Liver (tissue), 9 donors: Measurements from ENCODE around the gene NOS1AP. TPM values are rescaled to one million over a fixed set of nuclear protein-coding genes. Genes with fewer than 3 reads are reported as not detected.

Source experiments
- DNase-seq: peaks from one replicate; pipeline ENCODE4 v3.0.0-alpha.2; 2017; ENCODE audit warnings: low spot score
- H3K27ac ChIP-seq, 2 donors: one replicate each; pipeline ENCODE4 v1.7.0; 2013; ENCODE audit warnings: inconsistent platforms in 2 of 2, low read length in 2 of 2, control low read depth in 1 of 2, low read depth in 1 of 2, mild to moderate bottlenecking in 1 of 2
- H3K27me3 ChIP-seq, 4 donors: one replicate each; pipeline versions ENCODE4 v1.6.1 to v1.7.0; 2013; ENCODE audit warnings: low read length in 3 of 4, inconsistent platforms in 1 of 4, mild to moderate bottlenecking in 1 of 4, moderate library complexity in 1 of 4; ENCODE audit not compliant: control insufficient read depth in 4 of 4, insufficient read depth in 4 of 4
- H3K36me3 ChIP-seq, 4 donors: one replicate each; pipeline versions ENCODE4 v1.6.1 to v1.7.0; 2013; ENCODE audit warnings: low read length in 3 of 4, mild to moderate bottlenecking in 3 of 4, low read depth in 1 of 4, moderate library complexity in 1 of 4; ENCODE audit not compliant: control insufficient read depth in 4 of 4, insufficient read depth in 3 of 4
- H3K4me1 ChIP-seq, 4 donors: one replicate each; pipeline versions ENCODE4 v1.6.1 to v1.7.0; 2013; ENCODE audit warnings: low read length in 3 of 4, mild to moderate bottlenecking in 3 of 4, moderate library complexity in 1 of 4; ENCODE audit not compliant: control insufficient read depth in 4 of 4, insufficient read depth in 4 of 4
- H3K4me3 ChIP-seq, 3 donors: one replicate each; pipeline versions ENCODE4 v1.6.1 to v1.7.0; 2013; ENCODE audit warnings: low read length in 3 of 3, control low read depth in 1 of 3, low read depth in 1 of 3, mild to moderate bottlenecking in 1 of 3
- H3K9ac ChIP-seq, 2 donors: one replicate each; pipeline ENCODE4 v1.7.0; 2013; ENCODE audit warnings: low read length in 2 of 2, mild to moderate bottlenecking in 2 of 2, moderate library complexity in 2 of 2, control low read depth in 1 of 2, low read depth in 1 of 2
- H3K9me3 ChIP-seq, 4 donors: one replicate each; pipeline versions ENCODE4 v1.6.1 to v1.7.0; 2013; ENCODE audit warnings: low read length in 3 of 4; ENCODE audit not compliant: control insufficient read depth in 4 of 4
- ATF3 ChIP-seq: IDR thresholded peaks from 2 replicates; pipeline ENCODE4 v1.6.1; 2016; ENCODE audit warnings: antibody characterized with exemption
- CTCF ChIP-seq: fragments of 150-350 bp; IDR thresholded peaks from 2 replicates; pipeline ENCODE4 v1.5.1; 2017; ENCODE audit warnings: improper control_type of control experiment, low read depth, low read length; ENCODE audit not compliant: missing input control
- FOXA2 ChIP-seq: IDR thresholded peaks from 2 replicates; pipeline ENCODE4 v1.6.1; 2016; ENCODE audit warnings: antibody characterized with exemption
- GABPA ChIP-seq, 2 donors: IDR thresholded peaks in 1 of 2; conservative IDR thresholded peaks in 1 of 2; 2 replicates each; pipeline ENCODE4 v1.6.1; 2016; ENCODE audit warnings: antibody characterized with exemption in 2 of 2, mild to moderate bottlenecking in 1 of 2, moderate library complexity in 1 of 2
- HNF4A ChIP-seq, 2 donors: conservative IDR thresholded peaks; 2 replicates each; pipeline ENCODE4 v1.6.1; 2016; ENCODE audit warnings: antibody characterized with exemption in 2 of 2, mild to moderate bottlenecking in 2 of 2
- HNF4G ChIP-seq: IDR thresholded peaks from 2 replicates; pipeline ENCODE4 v1.6.1; 2016; ENCODE audit warnings: antibody characterized with exemption
- JUND ChIP-seq, 2 donors: IDR thresholded peaks; 2 replicates each; pipeline ENCODE4 v1.6.1; 2016; ENCODE audit warnings: antibody characterized with exemption in 2 of 2
- MAX ChIP-seq: IDR thresholded peaks from 2 replicates; pipeline ENCODE4 v1.6.1; 2016; ENCODE audit warnings: antibody characterized with exemption
- RAD21 ChIP-seq, 2 donors: IDR thresholded peaks; 2 replicates each; pipeline ENCODE4 v1.6.1; 2016; ENCODE audit warnings: antibody characterized with exemption in 2 of 2, mild to moderate bottlenecking in 2 of 2
- REST ChIP-seq: IDR thresholded peaks from 2 replicates; pipeline ENCODE4 v1.6.1; 2016; ENCODE audit warnings: antibody characterized with exemption, mild to moderate bottlenecking
- RXRA ChIP-seq, 2 donors: IDR thresholded peaks; 2 replicates each; pipeline ENCODE4 v1.6.1; 2017 to 2018; ENCODE audit warnings: antibody characterized with exemption in 2 of 2, mild to moderate bottlenecking in 1 of 2
- SP1 ChIP-seq: IDR thresholded peaks from 2 replicates; pipeline ENCODE4 v1.6.1; 2018; ENCODE audit warnings: antibody characterized with exemption, mild to moderate bottlenecking
- TAF1 ChIP-seq: conservative IDR thresholded peaks from 2 replicates; pipeline ENCODE4 v1.6.1; 2016; ENCODE audit warnings: antibody characterized with exemption, mild to moderate bottlenecking
- YY1 ChIP-seq: IDR thresholded peaks from 2 replicates; pipeline ENCODE4 v1.6.1; 2016; ENCODE audit warnings: antibody characterized with exemption, mild to moderate bottlenecking
- WGBS: extraction: QIAGEN DNeasy Blood & Tissue Kit; methylation state at CpG from one replicate; pipeline ENCODE4 v1.1.7; 2013; 5-methylcytosine and 5-hydroxymethylcytosine counted together
- polyA plus RNA-seq, 2 donors: library from polyadenylated mRNA; stranded (reverse) in 1 of 2; unstranded in 1 of 2; fragments of 200-250 nt in 1 of 2; fragments of >200 nt in 1 of 2; fragmentation: Nextera tagmentation in 1 of 2; extraction: Ambion mirVana in 1 of 2; gene quantifications; one replicate each; pipeline versions ENCODE4 v1.2.1 to v1.2.3, GENCODE V29; 2013 to 2015
- total RNA-seq, 2 donors: library from RNA; depleted of rRNA; stranded (reverse); fragments of >200 nt; gene quantifications; one replicate each; pipeline ENCODE4 v1.2.3, GENCODE V29; 2014
- donor health status: healthy.
- donor health status: healthy.
- donor health status: healthy.
- donor health status: healthy.
- donor health status: healthy.

Gene NOS1AP
- total and polyA plus RNA-seq, 4 donors = 1.4 to 13.0 (median 4.5) TPM

- Histone ChIP-seq H3K4me1 (peaks cover 0 to 10% (median 5%) of the 10 kb centered on the region in 4 donors), H3K27ac (no peak overlapping the region), H3K4me3 (no peak overlapping the region), H3K9ac (no peak overlapping the region), H3K36me3 (no peaks in the 10 kb centered on the region), H3K9me3 (no peaks in the 10 kb centered on the region), H3K27me3 (no peaks in the 10 kb centered on the region)
- 53% methylated on average over 5 of the region's 5 CpGs for WGBS
- DNase-seq = no peak
- TF ChIP-seq MAX (no peak), RAD21 (IDR thresholded peaks at IDR 0.05) (peak in 1 of 2 donors; percentile 44), SP1 (peak; percentile 17), TAF1 (no peak), HNF4A (conservative IDR thresholded peaks at IDR 0.05) (peak; percentile 45 to 55), HNF4G (no peak), RXRA (IDR thresholded peaks at IDR 0.05) (peak in 1 of 2 donors; percentile 40), REST (no peak), ATF3 (no peak), GABPA (IDR thresholded peaks at IDR 0.05 in 1 of 2, conservative IDR thresholded peaks at IDR 0.05 in 1 of 2) (no peak), YY1 (no peak)
Observed at GRCh38 chr1:162168261-162168660, 98.8 kb downstream of the NOS1AP start.

- H3K27ac ChIP-seq = no peak overlapping the region
- 92% methylated on average over 7 of the region's 7 CpGs for WGBS
Observed at GRCh38 chr1:162169031-162169790, 99.7 kb downstream of the NOS1AP start.

GRCh38 chr1:162171111-162171510 is 101.6 kb downstream of the NOS1AP start:
- H3K9me3 ChIP-seq = no peaks in the 10 kb centered on the region
- no peak overlapping the region for H3K4me3 ChIP-seq
- peaks cover 0 to 15% (median 4%) of the 10 kb centered on the region in 4 donors for H3K4me1 ChIP-seq
- H3K27ac ChIP-seq = no peak overlapping the region
- TF ChIP-seq MAX (no peak), ATF3 (no peak), TAF1 (no peak), RAD21 (IDR thresholded peaks at IDR 0.05) (no peak), SP1 (no peak), HNF4G (no peak), CTCF (no peak), HNF4A (conservative IDR thresholded peaks at IDR 0.05) (no peak)
- no peak overlapping the region for H3K9ac ChIP-seq
- no peak for DNase-seq
- no peaks in the 10 kb centered on the region for H3K27me3 ChIP-seq
- 76% methylated on average over 3 of the region's 3 CpGs for WGBS
- no peaks in the 10 kb centered on the region for H3K36me3 ChIP-seq

More at GRCh38 chr1:162169031-162169790, 99.7 kb downstream of the NOS1AP start:
- Histone ChIP-seq H3K9me3 (no peaks in the 10 kb centered on the region), H3K9ac (no peak overlapping the region), H3K4me1 (peaks cover 0 to 10% (median 5%) of the 10 kb centered on the region in 4 donors), H3K27me3 (no peaks in the 10 kb centered on the region), H3K4me3 (no peak overlapping the region), H3K36me3 (no peaks in the 10 kb centered on the region)
- no peak for TF ChIP-seq HNF4G
- TF ChIP-seq JUND (IDR thresholded peaks at IDR 0.05) = no peak
- no peak for TF ChIP-seq FOXA2
- no peak for TF ChIP-seq MAX
- TF ChIP-seq RXRA (IDR thresholded peaks at IDR 0.05) = no peak
- no peak for DNase-seq
